CD4-positive, alpha-beta memory T cell (primary cell): Measurements from ENCODE around the gene DUSP28. TPM values are rescaled to one million over a fixed set of nuclear protein-coding genes. Genes with fewer than 3 reads are reported as not detected.

Experiments used
- CTCF ChIA-PET: fragments of 350-600 bp; sonication (Branson Sonifier 250); formaldehyde crosslinking; loops from one replicate; lab custom pipeline; 2021; ENCODE audit warnings: inconsistent platforms; ENCODE audit not compliant: partially characterized antibody; lab: Charles Lee
- POLR2A ChIA-PET: fragments of 350-600 bp; sonication (Branson Sonifier 250); formaldehyde crosslinking; loops from one replicate; lab custom pipeline; 2021; ENCODE audit not compliant: partially characterized antibody; lab: Charles Lee
- DNase-seq, 5 donors: peaks; one replicate each; pipeline versions ENCODE4 v3.0.0 to v3.0.0-alpha.2; 2020 to 2022; ENCODE audit warnings: mixed read lengths in 1 of 5
- H3K27ac ChIP-seq: one replicate; pipeline ENCODE4 v1.7.0; 2013; ENCODE audit warnings: low read depth, low read length
- H3K27me3 ChIP-seq: 2 replicates; pipeline ENCODE4 v1.7.0; 2013; ENCODE audit warnings: mild to moderate bottlenecking, low read length, moderate library complexity; ENCODE audit not compliant: insufficient read depth
- H3K36me3 ChIP-seq: 2 replicates; pipeline ENCODE4 v1.7.0; 2013; ENCODE audit warnings: mild to moderate bottlenecking, low read length, moderate library complexity; ENCODE audit not compliant: insufficient read depth
- H3K4me1 ChIP-seq: 2 replicates; pipeline ENCODE4 v1.7.0; 2013; ENCODE audit warnings: mild to moderate bottlenecking, low read length, moderate library complexity; ENCODE audit not compliant: insufficient read depth
- H3K4me3 ChIP-seq, 2 donors: one replicate each; pipeline ENCODE4 v1.7.0; 2013; ENCODE audit warnings: low read length in 2 of 2, mild to moderate bottlenecking in 1 of 2
- H3K9me3 ChIP-seq, 2 donors: one replicate each; pipeline ENCODE4 v1.7.0; 2013; ENCODE audit warnings: low read length in 2 of 2, control low read depth in 1 of 2; ENCODE audit not compliant: control insufficient read depth in 1 of 2
- H3K27ac Mint-ChIP-seq, 7 donors: one replicate each; pipeline ENCODE4 v1.8.0; 2020 to 2021; ENCODE audit warnings: mixed read lengths in 7 of 7, mild to moderate bottlenecking in 6 of 7, inconsistent platforms in 3 of 7, moderate library complexity in 3 of 7
- H3K27me3 Mint-ChIP-seq, 2 donors: one replicate each; pipeline ENCODE4 v1.8.0; 2020 to 2021; ENCODE audit warnings: mixed read lengths in 2 of 2
- H3K36me3 Mint-ChIP-seq, 2 donors: one replicate each; pipeline ENCODE4 v1.8.0; 2020 to 2021; ENCODE audit warnings: mixed read lengths in 2 of 2, inconsistent platforms in 1 of 2, mild to moderate bottlenecking in 1 of 2
- H3K4me1 Mint-ChIP-seq, 4 donors: one replicate each; pipeline ENCODE4 v1.8.0; 2020 to 2021; ENCODE audit warnings: mixed read lengths in 4 of 4, mild to moderate bottlenecking in 1 of 4
- H3K4me3 Mint-ChIP-seq, 8 donors: one replicate each; pipeline ENCODE4 v1.8.0; 2020 to 2021; ENCODE audit warnings: mixed read lengths in 8 of 8, mild to moderate bottlenecking in 7 of 8, moderate library complexity in 6 of 8, inconsistent platforms in 3 of 8
- H3K9me3 Mint-ChIP-seq, 8 donors: one replicate each; pipeline ENCODE4 v1.8.0; 2020 to 2021; ENCODE audit warnings: mixed read lengths in 8 of 8, mild to moderate bottlenecking in 5 of 8, inconsistent platforms in 3 of 8, moderate library complexity in 1 of 8
- intact Hi-C: fragments of 100-400 bp; cut with micrococcal nuclease; formaldehyde crosslinking; loops from one replicate; pipeline ENCODE4 v1.15.1; 2023
- polyA plus RNA-seq, 2 donors: library from polyadenylated mRNA; unstranded; fragments of 300-500 nt; fragmentation: Illumina TruSeq; gene quantifications; one replicate each; pipeline ENCODE4 v1.2.3, GENCODE V29; 2021
- total RNA-seq, 2 experiments: library from RNA; stranded (reverse); gene quantifications; one replicate each; pipeline ENCODE4 v1.2.3, GENCODE V29; 2021

DUSP28 gene
- total RNA-seq (10 to 100 TPM; 16.3 to 19.4 TPM), polyA plus RNA-seq (10 to 100 TPM; 18.2 to 18.5 TPM)

GRCh38 chr2:240560084-240560479 is at the start of gene DUSP28:
DUSP28 (plus strand) TSS chr2:240560357; CDS start chr2:240560685, 328 bp downstream.
- peak; percentile 88 to 92 (median 90) for DNase-seq
- Histone ChIP-seq H3K27ac (peak within 1 kb of the TSS; percentile 86), H3K4me3 (peak within 1 kb of the TSS; percentile 54 to 90), H3K27me3 (no peaks in the 10 kb centered on the region), H3K36me3 (peaks cover 8% of the 10 kb centered on the region), H3K4me1 (peaks cover 79% of the 10 kb centered on the region), H3K9me3 (no peaks in the 10 kb centered on the region)
- Mint-ChIP-seq H3K27me3 (no peaks in the 10 kb centered on the region), H3K27ac (peak within 1 kb of the TSS; percentile 86 to 99 (median 94)), H3K4me1 (peaks cover 43 to 78% (median 62%) of the 10 kb centered on the region in 4 donors), H3K4me3 (peak within 1 kb of the TSS; percentile 84 to 91 (median 88)), H3K36me3 (peaks cover 18 to 35% of the 10 kb centered on the region in 2 donors), H3K9me3 (peaks cover 0 to 3% (median 0%) of the 10 kb centered on the region in 8 donors)
- POLR2A ChIA-PET = interaction anchor here (1.4 to 20.6 kb wide), 7 partner anchors 13 to 1077 kb away, joined by 3 to 461 read pairs (median 13); partner anchors contain the start of genes ATG4B, CAPN10, RNPEPL1 and THAP4
- intact Hi-C loops = loop anchor here (1.0 to 10.0 kb wide), 7 partner anchors 8 to 1158 kb away; partner anchors contain the start of genes ATG4B, HDAC4, HDLBP and NDUFA10
- CTCF ChIA-PET = interaction anchor here (1.1 to 2.0 kb wide), 5 partner anchors 12 to 46 kb away, joined by 3 to 11 read pairs (median 7); partner anchors contain the start of gene CAPN10

GRCh38 chr2:240510513-240511210 is 49.5 kb upstream of the DUSP28 start:
- Mint-ChIP-seq H3K4me3 (no peak overlapping the region), H3K27ac (no peak overlapping the region), H3K4me1 (peaks cover 7 to 14% (median 12%) of the 10 kb centered on the region in 4 donors), H3K9me3 (no peaks in the 10 kb centered on the region), H3K27me3 (no peaks in the 10 kb centered on the region), H3K36me3 (peaks cover 15 to 22% of the 10 kb centered on the region in 2 donors)
- Histone ChIP-seq H3K9me3 (no peaks in the 10 kb centered on the region), H3K36me3 (no peaks in the 10 kb centered on the region), H3K27ac (no peak overlapping the region), H3K4me1 (peaks cover 13% of the 10 kb centered on the region), H3K4me3 (no peak overlapping the region), H3K27me3 (no peaks in the 10 kb centered on the region)
- ChIA-PET POLR2A (interaction anchor here (0.6 kb wide), 1 partner anchor 19 kb away, joined by 4 read pairs; no protein-coding TSS in a partner anchor), CTCF (no interaction called here)
- no peak for DNase-seq
- intact Hi-C loops = loop anchor here (5.0 to 10.0 kb wide), 2 partner anchors 194 to 322 kb away; no protein-coding TSS in a partner anchor

- H3K27ac Mint-ChIP-seq = no peak overlapping the region
- H3K9me3 Mint-ChIP-seq = no peaks in the 10 kb centered on the region
- POLR2A ChIA-PET = interaction anchor here (0.6 to 1.7 kb wide), 2 partner anchors 19 to 69 kb away, joined by 4 to 5 read pairs; no protein-coding TSS in a partner anchor
- Histone ChIP-seq H3K36me3 (no peaks in the 10 kb centered on the region), H3K4me3 (no peak overlapping the region), H3K4me1 (peaks cover 13% of the 10 kb centered on the region), H3K9me3 (no peaks in the 10 kb centered on the region), H3K27me3 (no peaks in the 10 kb centered on the region), H3K27ac (no peak overlapping the region)
- H3K4me3 Mint-ChIP-seq = no peak overlapping the region
- H3K36me3 Mint-ChIP-seq = peaks cover 15 to 22% of the 10 kb centered on the region in 2 donors
- no peak for DNase-seq
- intact Hi-C loops = loop anchor here (5.0 to 10.0 kb wide), 2 partner anchors 193 to 321 kb away; no protein-coding TSS in a partner anchor
- CTCF ChIA-PET = interaction anchor here (1.3 to 4.2 kb wide), 2 partner anchors 54 to 69 kb away, joined by 3 to 57 read pairs; no protein-coding TSS in a partner anchor
- no peaks in the 10 kb centered on the region for H3K27me3 Mint-ChIP-seq
- H3K4me1 Mint-ChIP-seq = peaks cover 7 to 14% (median 12%) of the 10 kb centered on the region in 4 donors
These were observed 48.6 kb upstream of the DUSP28 start for GRCh38 chr2:240511351-240512108.

GRCh38 chr2:240512109-240512485 is 48.1 kb upstream of the DUSP28 start:
- DNase-seq = no peak
- ChIA-PET POLR2A (interaction anchor here (1.7 kb wide), 1 partner anchor 68 kb away, joined by 5 read pairs; no protein-coding TSS in a partner anchor), CTCF (interaction anchor here (1.3 to 4.2 kb wide), 2 partner anchors 54 to 68 kb away, joined by 3 to 57 read pairs; no protein-coding TSS in a partner anchor)
- no peak overlapping the region for H3K4me3 ChIP-seq
- peaks cover 13% of the 10 kb centered on the region for H3K4me1 ChIP-seq
- H3K4me1 Mint-ChIP-seq = peaks cover 7 to 14% (median 12%) of the 10 kb centered on the region in 4 donors
- no peak overlapping the region for H3K27ac ChIP-seq
- no peak overlapping the region for H3K4me3 Mint-ChIP-seq
- no peaks in the 10 kb centered on the region for H3K9me3 ChIP-seq
- H3K36me3 ChIP-seq = no peaks in the 10 kb centered on the region
- H3K9me3 Mint-ChIP-seq = no peaks in the 10 kb centered on the region
- H3K27me3 ChIP-seq = no peaks in the 10 kb centered on the region
- H3K27me3 Mint-ChIP-seq = no peaks in the 10 kb centered on the region
- H3K27ac Mint-ChIP-seq = no peak overlapping the region
- H3K36me3 Mint-ChIP-seq = peaks cover 15 to 22% of the 10 kb centered on the region in 2 donors
- intact Hi-C loops = loop anchor here (5.0 to 10.0 kb wide), 2 partner anchors 193 to 320 kb away; no protein-coding TSS in a partner anchor

- H3K4me3 Mint-ChIP-seq = no peak overlapping the region
- Histone ChIP-seq H3K4me3 (no peak overlapping the region), H3K4me1 (peaks cover 13% of the 10 kb centered on the region), H3K27me3 (no peaks in the 10 kb centered on the region), H3K36me3 (no peaks in the 10 kb centered on the region), H3K9me3 (no peaks in the 10 kb centered on the region), H3K27ac (no peak overlapping the region)
- H3K9me3 Mint-ChIP-seq = no peaks in the 10 kb centered on the region
- DNase-seq = no peak
- POLR2A ChIA-PET = interaction anchor here (1.0 to 2.3 kb wide), 3 partner anchors 53 to 74 kb away, joined by 3 to 33 read pairs (median 5); partner anchors contain the start of gene CAPN10
- no peaks in the 10 kb centered on the region for H3K27me3 Mint-ChIP-seq
- intact Hi-C loops = loop anchor here (5.0 to 10.0 kb wide), 2 partner anchors 192 to 319 kb away; no protein-coding TSS in a partner anchor
- H3K27ac Mint-ChIP-seq = no peak overlapping the region
- CTCF ChIA-PET = interaction anchor here (1.3 to 4.2 kb wide), 7 partner anchors 12 to 328 kb away, joined by 3 to 57 read pairs (median 11); no protein-coding TSS in a partner anchor
- peaks cover 15 to 25% of the 10 kb centered on the region in 2 donors for H3K36me3 Mint-ChIP-seq
- peaks cover 7 to 14% (median 12%) of the 10 kb centered on the region in 4 donors for H3K4me1 Mint-ChIP-seq
These were observed 47.3 kb upstream of the DUSP28 start for GRCh38 chr2:240512666-240513535.
